B cell (primary cell): Measurements from ENCODE around the gene PAX3. TPM values are rescaled to one million over a fixed set of nuclear protein-coding genes. Genes with fewer than 3 reads are reported as not detected.

Experiments used
- ATAC-seq: fragments of 200-7000 bp; cut with Tn5 transposase; one replicate; pipeline ENCODE4 v1.10.0; 2021; ENCODE audit warnings: low read depth, mild to moderate bottlenecking, moderate number of reproducible peaks, moderate library complexity
- CTCF ChIA-PET: fragments of 350-600 bp; sonication (Branson Sonifier 250); formaldehyde crosslinking; loops from one replicate; lab custom pipeline; 2021; ENCODE audit warnings: antibody characterized with exemption, inconsistent platforms; lab: Charles Lee
- POLR2A ChIA-PET: fragments of 350-600 bp; sonication (Branson Sonifier 250); formaldehyde crosslinking; loops from one replicate; lab custom pipeline; 2021; ENCODE audit warnings: antibody characterized with exemption; lab: Charles Lee
- DNase-seq: peaks from one replicate; pipeline ENCODE4 v3.0.0; 2013
- H2AFZ ChIP-seq: 2 replicates; pipeline ENCODE4 v1.6.1; 2012; ENCODE audit warnings: mild to moderate bottlenecking, low read depth, low read length; ENCODE audit not compliant: insufficient read depth, poor library complexity, severe bottlenecking
- H3K27ac ChIP-seq, 2 donors: 1 replicate in 1 of 2; 2 replicates in 1 of 2; pipeline ENCODE4 v1.5.1; 2012 to 2013; ENCODE audit warnings: low read length in 2 of 2, mild to moderate bottlenecking in 2 of 2, moderate library complexity in 1 of 2
- H3K27me3 ChIP-seq, 4 experiments: fragments of 200-600 bp in 1 of 4; sonication (generic) in 1 of 4; replicated peaks in 1 of 4; 1 replicate in 2 of 4; 2 replicates in 2 of 4; pipeline versions ENCODE4 v1.6.1 to v1.7.0; 2013 to 2016; ENCODE audit warnings: low read length in 3 of 4, mild to moderate bottlenecking in 2 of 4, mixed read lengths in 1 of 4, moderate library complexity in 1 of 4; ENCODE audit not compliant: insufficient read depth in 4 of 4, control insufficient read depth in 3 of 4; ENCODE audit errors: control extremely low read depth in 1 of 4
- H3K36me3 ChIP-seq, 2 experiments: replicated peaks in 1 of 2; 1 replicate in 1 of 2; 2 replicates in 1 of 2; pipeline versions ENCODE4 v1.6.1 to v1.7.1; 2013; ENCODE audit warnings: low read length in 1 of 2; ENCODE audit not compliant: insufficient read depth in 2 of 2, control insufficient read depth in 1 of 2; ENCODE audit errors: control extremely low read depth in 1 of 2, extremely low read depth in 1 of 2
- H3K4me1 ChIP-seq, 2 donors: fragments of 200-600 bp in 1 of 2; sonication (generic) in 1 of 2; 1 replicate in 1 of 2; 2 replicates in 1 of 2; pipeline versions ENCODE4 v1.5.1 to v1.6.1; 2013 to 2017; ENCODE audit warnings: low read length in 2 of 2; ENCODE audit not compliant: control insufficient read depth in 2 of 2, insufficient read depth in 2 of 2
- H3K4me2 ChIP-seq: replicated peaks from 2 replicates; pipeline ENCODE3; 2012; ENCODE audit warnings: mild to moderate bottlenecking, low read depth, low read length; ENCODE audit not compliant: poor library complexity, severe bottlenecking
- H3K4me3 ChIP-seq, 5 experiments: fragments of 200-600 bp in 1 of 5; sonication (generic) in 1 of 5; 1 replicate in 3 of 5; 2 replicates in 2 of 5; pipeline versions ENCODE4 v1.5.1 to v1.7.0; 2011 to 2016; ENCODE audit warnings: low read length in 4 of 5, mild to moderate bottlenecking in 4 of 5, low read depth in 2 of 5, control low read depth in 1 of 5, moderate library complexity in 1 of 5; ENCODE audit not compliant: insufficient read depth in 1 of 5; ENCODE audit errors: control extremely low read depth in 1 of 5, extremely low read depth in 1 of 5
- H3K79me2 ChIP-seq: fragments of 200-600 bp; sonication (generic); one replicate; pipeline ENCODE4 v1.6.0; 2016; ENCODE audit warnings: low read length; ENCODE audit not compliant: control insufficient read depth, insufficient read depth
- H3K9ac ChIP-seq: fragments of 200-600 bp; sonication (generic); 2 replicates; pipeline ENCODE4 v1.6.1; 2017; ENCODE audit warnings: mild to moderate bottlenecking, low read length, moderate library complexity
- H3K9me3 ChIP-seq, 3 donors: one replicate each; pipeline versions ENCODE4 v1.6.1 to v1.7.1; 2013; ENCODE audit warnings: low read length in 2 of 3; ENCODE audit not compliant: control insufficient read depth in 2 of 3, insufficient read depth in 1 of 3; ENCODE audit errors: control extremely low read depth in 1 of 3
- H4K20me1 ChIP-seq: 2 replicates; pipeline ENCODE4 v1.6.0; 2012; ENCODE audit warnings: mild to moderate bottlenecking, low read length; ENCODE audit not compliant: insufficient read depth, control insufficient read depth, poor library complexity, severe bottlenecking
- H3K27ac Mint-ChIP-seq: one replicate; pipeline ENCODE4 v1.8.0; 2021; ENCODE audit warnings: mixed read lengths
- H3K27me3 Mint-ChIP-seq: one replicate; pipeline ENCODE4 v1.8.0; 2021; ENCODE audit warnings: mixed read lengths
- H3K4me1 Mint-ChIP-seq: one replicate; pipeline ENCODE4 v1.8.0; 2021; ENCODE audit warnings: mixed read lengths
- H3K4me3 Mint-ChIP-seq: one replicate; pipeline ENCODE4 v1.8.0; 2021; ENCODE audit warnings: mixed read lengths
- H3K9me3 Mint-ChIP-seq: one replicate; pipeline ENCODE4 v1.8.0; 2022; ENCODE audit warnings: mixed read lengths; ENCODE audit not compliant: insufficient read depth
- EZH2 ChIP-seq: IDR thresholded peaks from 2 replicates; pipeline ENCODE4 v1.6.1; 2012; ENCODE audit warnings: borderline replicate concordance, low read depth, mild to moderate bottlenecking, moderate library complexity, low read length; ENCODE audit not compliant: insufficient read depth, poor library complexity, severe bottlenecking
- WGBS: methylation state at CpG from one replicate; pipeline ENCODE4 v1.1.5; 2013; ENCODE audit warnings: missing lambda C conversion rate; ENCODE audit not compliant: insufficient coverage; 5-methylcytosine and 5-hydroxymethylcytosine counted together
- intact Hi-C: fragments of 100-400 bp; cut with micrococcal nuclease; formaldehyde crosslinking; loops from one replicate; pipeline ENCODE4 v1.10.0; 2022
- polyA plus RNA-seq: library from polyadenylated mRNA; depleted of rRNA; stranded (reverse); fragments of >200 nt; gene quantifications from 2 replicates; pipeline ENCODE4 v1.2.3, GENCODE V29; 2012
- total RNA-seq, 2 donors: library from RNA; stranded (reverse); fragments of 120-200 nt in 1 of 2; gene quantifications; 1 replicate in 1 of 2; 2 replicates in 1 of 2; pipeline versions ENCODE4 v1.2.3 to v1.2.4, GENCODE V29; 2013 to 2022
- TF ChIP-seq, protein P1 (sequence below): fragments of 200-600 bp; IDR thresholded peaks from one replicate; pipeline ENCODE4 v1.8.0; 2022; ENCODE audit warnings: antibody characterized with exemption, mild to moderate bottlenecking

Gene PAX3
- total and polyA plus RNA-seq, 2 donors (not counting 1 experiment from before 2014, with no cell fraction given), result not detected

- no peaks in the 10 kb centered on the region for H3K9me3 ChIP-seq
- H3K4me2 ChIP-seq, result no peak overlapping the region
- no peaks in the 10 kb centered on the region for H3K79me2 ChIP-seq
- H3K9me3 Mint-ChIP-seq, result no peaks in the 10 kb centered on the region
- ChIA-PET CTCF (no interaction called here), POLR2A (no interaction called here)
- H3K27me3 Mint-ChIP-seq, result peaks cover 6% of the 10 kb centered on the region
- H3K27ac ChIP-seq, result no peak overlapping the region
- intact Hi-C loops, result no loop called here
- no peaks in the 10 kb centered on the region for H4K20me1 ChIP-seq
- no peaks in the 10 kb centered on the region for H3K27me3 ChIP-seq
- H2AFZ ChIP-seq, result no peak overlapping the region
- DNase-seq (no peak), ATAC-seq (no peak)
- no peak overlapping the region for H3K4me3 ChIP-seq
- H3K9ac ChIP-seq, result no peak overlapping the region
- TF ChIP-seq EZH2, result no peak
- H3K4me3 Mint-ChIP-seq, result no peak overlapping the region
- H3K4me1 Mint-ChIP-seq, result no peaks in the 10 kb centered on the region
- no peak overlapping the region for H3K27ac Mint-ChIP-seq
- WGBS, result no CpG with 5 or more reads among the region's 1 CpG
- H3K36me3 ChIP-seq, result no peaks in the 10 kb centered on the region
- no peaks in the 10 kb centered on the region for H3K4me1 ChIP-seq
These were observed 48.5 kb downstream of the PAX3 start for GRCh38 chr2:222250313-222250712.

DNA sequence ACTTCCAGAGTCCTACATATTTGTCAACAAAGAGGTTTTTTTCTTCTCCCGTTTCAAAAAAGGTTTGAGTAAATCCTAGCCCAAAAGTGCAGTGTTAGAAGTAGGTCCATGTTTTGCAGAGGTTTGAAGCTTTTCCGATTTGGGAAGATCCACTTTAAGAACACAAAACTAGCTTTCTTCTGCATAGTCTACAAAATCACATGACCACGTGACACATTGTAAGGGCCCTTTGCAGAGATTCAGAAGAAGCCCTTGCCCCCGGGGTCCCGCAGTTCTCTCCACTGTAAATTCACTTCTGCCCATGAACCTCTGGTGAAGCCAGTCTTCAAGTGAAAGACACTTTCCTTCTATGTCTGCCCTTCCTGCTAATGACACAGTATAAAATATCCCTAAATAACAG lies 49.4 kb downstream of the PAX3 start:
- ChIA-PET POLR2A (no interaction called here), CTCF (no interaction called here)
- Histone ChIP-seq H3K4me1 (no peaks in the 10 kb centered on the region), H2AFZ (no peak overlapping the region), H3K9ac (no peak overlapping the region), H3K9me3 (no peaks in the 10 kb centered on the region), H3K4me3 (no peak overlapping the region), H3K27me3 (no peaks in the 10 kb centered on the region), H3K4me2 (no peak overlapping the region), H3K36me3 (no peaks in the 10 kb centered on the region), H3K27ac (no peak overlapping the region), H4K20me1 (no peaks in the 10 kb centered on the region), H3K79me2 (no peaks in the 10 kb centered on the region)
- intact Hi-C loops, result no loop called here
- Mint-ChIP-seq H3K27me3 (peaks cover 6% of the 10 kb centered on the region), H3K9me3 (no peaks in the 10 kb centered on the region), H3K4me3 (no peak overlapping the region), H3K27ac (no peak overlapping the region), H3K4me1 (no peaks in the 10 kb centered on the region)
- DNase-seq (no peak), ATAC-seq (no peak)
- TF ChIP-seq, protein P1, sequence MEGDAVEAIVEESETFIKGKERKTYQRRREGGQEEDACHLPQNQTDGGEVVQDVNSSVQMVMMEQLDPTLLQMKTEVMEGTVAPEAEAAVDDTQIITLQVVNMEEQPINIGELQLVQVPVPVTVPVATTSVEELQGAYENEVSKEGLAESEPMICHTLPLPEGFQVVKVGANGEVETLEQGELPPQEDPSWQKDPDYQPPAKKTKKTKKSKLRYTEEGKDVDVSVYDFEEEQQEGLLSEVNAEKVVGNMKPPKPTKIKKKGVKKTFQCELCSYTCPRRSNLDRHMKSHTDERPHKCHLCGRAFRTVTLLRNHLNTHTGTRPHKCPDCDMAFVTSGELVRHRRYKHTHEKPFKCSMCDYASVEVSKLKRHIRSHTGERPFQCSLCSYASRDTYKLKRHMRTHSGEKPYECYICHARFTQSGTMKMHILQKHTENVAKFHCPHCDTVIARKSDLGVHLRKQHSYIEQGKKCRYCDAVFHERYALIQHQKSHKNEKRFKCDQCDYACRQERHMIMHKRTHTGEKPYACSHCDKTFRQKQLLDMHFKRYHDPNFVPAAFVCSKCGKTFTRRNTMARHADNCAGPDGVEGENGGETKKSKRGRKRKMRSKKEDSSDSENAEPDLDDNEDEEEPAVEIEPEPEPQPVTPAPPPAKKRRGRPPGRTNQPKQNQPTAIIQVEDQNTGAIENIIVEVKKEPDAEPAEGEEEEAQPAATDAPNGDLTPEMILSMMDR, result no peak
- no peak for TF ChIP-seq EZH2
- 91% methylated on average over 4 of the region's 5 CpGs for WGBS
